OCI-M2 (cell line): ENCODE measurements around the gene ACTRT2.

Experiments
- DNase-seq: peaks from one replicate; lab custom pipeline; 2025; ENCODE audit not compliant: unreplicated experiment; lab: John Stamatoyannopoulos, UW

Gene ACTRT2

GRCh38 chr1:3052501-3052900, 31.2 kb downstream of the ACTRT2 start:
- no peak for DNase-seq

GRCh38 chr1:3053366-3053980, 32.2 kb downstream of the ACTRT2 start:
- no peak for DNase-seq

DNA sequence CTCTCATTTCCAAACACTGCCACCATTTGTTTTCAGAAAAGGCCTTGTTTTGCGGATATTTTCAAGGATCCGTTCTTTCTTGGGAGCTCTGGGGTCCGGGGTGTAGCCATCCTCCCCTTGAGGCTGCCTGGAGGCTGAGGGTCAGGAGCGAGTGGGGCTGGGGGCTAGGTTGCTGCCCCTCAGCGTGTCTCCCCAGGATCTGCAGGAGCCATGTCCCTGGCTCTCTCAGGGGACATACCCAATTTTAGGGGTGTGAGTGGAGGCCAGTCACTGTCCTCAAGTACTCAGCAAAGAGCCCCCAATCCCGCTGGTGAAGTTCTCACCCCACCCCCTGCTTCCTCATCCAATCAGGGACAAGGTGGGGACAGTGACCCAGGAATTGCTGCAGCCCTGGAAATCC, 32.7 kb downstream of the ACTRT2 start:
- DNase-seq: no peak

DNA sequence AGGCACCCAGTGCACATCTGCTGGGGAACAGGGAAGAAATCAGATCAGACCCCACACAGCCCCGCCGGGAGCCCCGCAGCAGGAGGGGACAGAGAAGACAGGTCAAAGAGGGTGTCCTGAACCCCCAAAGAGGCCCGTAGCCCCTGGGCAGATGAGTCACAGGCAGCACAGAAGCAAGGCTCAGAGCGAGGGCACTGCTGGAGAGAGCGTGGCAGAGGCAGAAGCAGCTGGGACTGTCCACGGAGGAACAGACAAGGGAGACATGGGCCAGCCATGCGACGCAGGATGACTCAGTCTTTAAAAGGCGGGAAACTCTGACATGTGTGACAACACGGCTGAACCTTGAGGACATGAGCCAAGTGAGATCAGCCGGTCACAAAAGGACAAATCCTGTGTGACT, 33.2 kb downstream of the ACTRT2 start:
- DNase-seq: no peak

DNA sequence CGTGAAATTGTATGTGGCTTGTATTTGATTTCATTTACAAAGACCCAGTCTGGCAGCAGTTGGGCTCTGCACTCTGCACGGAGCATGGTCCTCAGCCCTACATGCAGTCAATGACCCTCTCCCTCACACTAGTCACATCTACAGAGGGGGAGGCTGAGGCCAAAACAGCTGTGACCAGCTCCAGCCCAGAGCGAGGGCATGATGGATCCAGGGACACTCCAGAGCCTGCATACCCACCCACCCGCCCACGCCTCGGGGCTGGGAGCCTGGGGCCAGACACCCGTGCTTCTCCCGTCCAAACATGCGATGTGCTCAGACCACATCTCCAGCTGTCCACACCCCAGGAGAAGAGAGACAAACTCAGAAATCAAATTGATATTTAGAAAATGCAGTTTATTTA, 33.8 kb downstream of the ACTRT2 start:
- DNase-seq: no peak

DNA sequence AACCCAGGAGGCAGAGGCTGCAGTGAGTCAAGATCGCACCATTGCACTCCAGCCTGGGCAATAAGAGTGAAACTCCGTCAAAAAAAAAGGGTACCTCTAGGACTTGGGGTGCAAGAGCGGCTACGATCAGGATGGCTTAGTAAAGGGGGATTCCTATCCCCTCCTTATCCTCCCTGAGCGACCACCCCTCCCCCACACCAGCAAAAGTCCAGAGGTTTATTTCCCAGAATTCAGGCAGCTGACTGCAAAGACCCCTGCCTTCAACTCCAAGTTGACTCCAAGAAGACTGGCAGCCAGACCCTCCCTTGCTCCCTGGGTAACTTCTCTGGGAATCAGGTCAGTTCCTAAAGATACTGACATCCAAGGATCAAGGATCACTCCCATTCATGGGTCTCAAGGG, 35.4 kb downstream of the ACTRT2 start:
- no peak for DNase-seq

- no peak for DNase-seq
These were observed 37.2 kb downstream of the ACTRT2 start for GRCh38 chr1:3058263-3059030.

GRCh38 chr1:3060127-3060526, 38.9 kb downstream of the ACTRT2 start:
- no peak for DNase-seq

DNA sequence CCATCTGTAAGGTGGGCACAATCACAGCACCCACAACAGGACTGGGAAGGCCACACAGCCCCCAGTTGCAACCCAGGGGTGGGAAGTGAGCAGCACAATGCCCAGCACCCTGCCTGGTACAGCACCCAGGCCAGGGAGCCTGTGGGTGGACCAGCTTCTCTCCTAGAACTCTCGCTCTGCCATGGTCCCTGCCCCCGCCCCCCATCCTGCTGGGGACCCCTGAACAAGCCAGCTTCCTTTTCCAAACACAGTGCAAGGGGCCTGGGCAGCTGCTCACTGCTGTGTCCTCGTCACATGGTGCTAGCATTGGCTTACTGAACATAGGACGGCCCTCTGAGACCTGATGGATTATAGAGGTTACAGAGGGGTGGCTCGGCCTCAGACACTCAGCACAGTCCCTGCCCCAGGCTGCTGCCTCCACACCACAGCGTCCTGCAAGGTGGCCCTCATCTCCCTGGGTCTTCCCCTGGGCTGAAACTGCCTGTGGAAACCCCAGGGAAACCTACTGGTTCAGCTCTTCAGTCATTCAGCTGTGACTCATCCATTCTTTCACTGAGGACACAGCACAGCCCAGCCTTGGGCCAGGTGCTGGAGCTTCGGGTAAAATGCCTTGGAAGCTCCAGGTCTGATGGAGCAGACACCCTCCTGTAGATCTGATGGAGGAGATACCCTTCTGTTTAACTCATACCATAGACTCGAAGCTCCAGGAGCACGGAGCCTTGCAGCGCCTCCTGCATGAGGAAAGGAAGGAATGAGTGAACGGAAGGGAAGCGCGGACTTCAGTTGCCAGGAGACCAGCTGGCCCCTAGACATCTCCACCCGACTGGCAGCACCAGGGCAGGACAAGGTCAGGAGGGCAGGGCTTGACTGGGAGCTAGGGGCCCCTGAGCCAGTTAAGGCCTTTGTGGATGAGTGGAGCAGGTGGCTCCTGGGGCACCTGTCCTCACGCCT, 39.6 kb downstream of the ACTRT2 start:
- DNase-seq: no peak

DNA sequence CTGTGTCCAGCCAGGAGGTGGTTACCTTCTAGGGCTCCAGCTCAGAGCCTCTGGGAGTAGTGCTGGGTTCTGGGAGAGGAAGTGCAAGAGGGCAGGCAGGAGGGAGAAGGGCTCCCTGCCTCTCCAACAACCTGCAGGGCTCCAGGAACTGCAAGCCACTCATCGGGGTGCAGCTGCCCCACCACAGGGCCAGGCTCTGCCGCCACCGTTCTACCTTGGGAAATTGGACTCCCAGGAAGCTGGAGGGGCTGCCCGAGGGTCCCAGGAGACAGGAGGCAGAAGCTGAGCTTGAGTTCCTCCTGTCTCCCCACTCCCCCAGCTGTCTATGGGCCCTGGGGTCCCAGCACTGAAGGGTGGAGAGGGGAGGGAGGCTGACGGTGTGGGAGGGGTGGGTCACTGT, 40.3 kb downstream of the ACTRT2 start:
- no peak for DNase-seq

GRCh38 chr1:3061981-3062615, 40.8 kb downstream of the ACTRT2 start:
- DNase-seq: no peak

DNA sequence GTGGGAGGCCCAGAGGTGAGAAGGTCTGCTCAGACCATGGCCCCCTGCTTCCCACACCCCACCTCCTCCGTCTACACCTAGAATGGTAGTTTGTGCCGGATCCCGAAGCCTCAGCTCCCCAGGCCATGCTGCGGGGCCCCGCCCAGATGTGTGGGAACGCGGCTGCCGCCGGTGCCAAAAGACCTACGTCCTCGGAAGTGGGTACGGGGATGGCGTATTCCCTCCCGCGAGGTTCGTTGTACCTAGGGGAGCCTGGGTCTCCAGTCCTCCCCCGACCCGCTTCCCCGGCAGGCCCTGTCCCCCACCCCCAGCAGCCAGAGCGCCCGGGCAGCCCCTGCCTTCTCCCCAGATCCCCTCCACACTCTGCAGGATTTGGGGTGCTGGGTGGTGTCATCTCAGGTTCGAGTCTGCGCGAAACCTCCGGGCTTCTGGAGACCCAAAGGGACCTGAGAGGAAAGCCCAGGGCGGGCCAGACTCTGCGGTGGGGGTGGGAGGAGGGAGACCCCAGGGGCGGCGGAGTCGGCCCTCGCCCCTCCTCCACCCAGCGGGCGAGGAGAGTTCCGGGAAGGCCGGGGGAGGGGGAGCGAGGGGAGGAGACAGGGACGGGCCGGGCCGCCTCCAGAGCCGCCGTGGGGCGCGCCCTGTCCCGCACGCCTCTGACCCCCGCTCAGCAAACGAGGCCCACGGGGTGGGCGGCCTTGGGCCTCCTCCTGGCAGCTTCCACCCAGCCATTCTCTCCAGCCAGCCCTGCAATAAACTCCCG, 41.5 kb downstream of the ACTRT2 start:
- no peak for DNase-seq

DNA sequence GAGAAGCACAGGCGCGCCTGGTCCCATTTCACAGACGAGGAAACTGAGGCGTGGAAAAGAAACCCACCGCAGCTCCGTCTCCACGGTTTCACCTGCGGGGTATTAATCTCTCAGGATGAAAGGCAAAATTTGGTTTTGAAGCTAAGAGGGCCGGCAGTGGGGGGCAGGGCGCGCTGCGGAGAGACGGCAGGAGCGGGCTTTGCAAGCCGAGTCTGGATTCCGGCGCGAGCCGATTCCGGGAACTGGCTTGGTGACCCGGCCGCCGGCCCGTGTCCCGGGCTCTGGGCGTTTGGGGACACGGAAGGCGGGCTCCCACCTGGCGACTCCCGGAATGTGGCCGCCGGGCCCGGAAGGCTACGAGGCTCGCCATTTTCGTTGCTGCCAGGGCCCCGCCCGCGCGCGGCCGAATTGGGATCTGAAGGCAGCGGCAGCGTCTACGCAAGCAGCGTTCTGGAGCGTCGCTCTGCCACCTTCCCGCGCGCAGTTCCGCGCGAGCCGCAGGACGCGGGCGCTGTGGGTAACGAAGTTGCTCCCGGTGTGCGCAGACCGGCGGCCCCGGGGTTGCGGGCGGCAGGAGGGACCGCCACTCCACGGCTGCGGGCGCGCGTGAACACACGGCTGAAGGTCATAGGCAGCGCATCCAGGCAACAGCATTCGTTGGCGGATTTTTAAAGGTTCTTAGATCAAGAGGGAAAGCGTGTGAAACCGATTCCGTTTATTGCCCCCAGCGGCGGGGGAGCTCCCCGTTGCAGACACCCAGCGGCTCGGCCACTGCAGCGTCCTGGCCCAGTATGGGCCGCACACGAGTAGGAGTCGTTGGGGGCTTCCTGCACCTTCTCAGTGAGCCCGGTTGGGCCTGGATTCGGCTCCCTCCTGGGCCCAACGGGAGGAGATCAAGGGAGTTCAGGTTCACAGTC, 42.4 kb downstream of the ACTRT2 start:
- no peak for DNase-seq

GRCh38 chr1:3064296-3064850, 43.1 kb downstream of the ACTRT2 start:
- no peak for DNase-seq

- DNase-seq: no peak
These were observed 43.6 kb downstream of the ACTRT2 start for GRCh38 chr1:3064901-3065300.

- no peak for DNase-seq
These were observed 44.1 kb downstream of the ACTRT2 start for GRCh38 chr1:3065396-3065795.

DNA sequence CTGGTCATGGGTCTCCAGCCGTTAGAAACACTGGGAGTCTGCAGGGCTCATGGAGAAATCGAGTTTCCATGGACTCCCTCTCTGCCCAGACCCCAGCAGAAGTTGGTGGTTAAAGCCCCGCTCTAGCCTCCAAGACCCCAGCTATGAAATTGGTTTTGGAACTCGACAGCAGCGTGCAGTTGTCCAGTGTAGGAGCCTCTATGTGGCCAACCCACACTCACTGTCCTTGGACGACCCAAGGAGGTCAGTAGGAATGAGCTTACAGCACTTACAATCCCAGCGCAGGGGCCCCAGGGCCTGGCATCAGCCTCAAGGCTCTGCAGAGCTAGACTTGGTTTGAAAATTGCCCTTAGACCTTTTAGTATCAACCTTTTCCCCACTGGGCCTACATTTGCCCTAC, 44.5 kb downstream of the ACTRT2 start:
- DNase-seq: no peak

GRCh38 chr1:3066250-3066711, 45.0 kb downstream of the ACTRT2 start:
- DNase-seq: no peak

- no peak for DNase-seq
These were observed 45.6 kb downstream of the ACTRT2 start for GRCh38 chr1:3066826-3067225.
